Kidney tubule cell (primary cell): Measurements from ENCODE around the gene HOXB3.

Experiments used
- DNase-seq: peaks from one replicate; pipeline ENCODE4 v3.0.0-alpha.2; 2018; ENCODE audit warnings: low spot score

HOXB3 gene

GRCh38 chr17:48589831-48590606, at the start of gene HOXB3:
Gene HOXB3, minus strand, starts transcription at chr17:48590241. Its CDS starts 37,767 bp downstream, at chr17:48552474.
- no peak for DNase-seq

- no peak for DNase-seq
These were observed 49.1 kb upstream of the HOXB3 start for GRCh38 chr17:48639136-48639535.

DNA sequence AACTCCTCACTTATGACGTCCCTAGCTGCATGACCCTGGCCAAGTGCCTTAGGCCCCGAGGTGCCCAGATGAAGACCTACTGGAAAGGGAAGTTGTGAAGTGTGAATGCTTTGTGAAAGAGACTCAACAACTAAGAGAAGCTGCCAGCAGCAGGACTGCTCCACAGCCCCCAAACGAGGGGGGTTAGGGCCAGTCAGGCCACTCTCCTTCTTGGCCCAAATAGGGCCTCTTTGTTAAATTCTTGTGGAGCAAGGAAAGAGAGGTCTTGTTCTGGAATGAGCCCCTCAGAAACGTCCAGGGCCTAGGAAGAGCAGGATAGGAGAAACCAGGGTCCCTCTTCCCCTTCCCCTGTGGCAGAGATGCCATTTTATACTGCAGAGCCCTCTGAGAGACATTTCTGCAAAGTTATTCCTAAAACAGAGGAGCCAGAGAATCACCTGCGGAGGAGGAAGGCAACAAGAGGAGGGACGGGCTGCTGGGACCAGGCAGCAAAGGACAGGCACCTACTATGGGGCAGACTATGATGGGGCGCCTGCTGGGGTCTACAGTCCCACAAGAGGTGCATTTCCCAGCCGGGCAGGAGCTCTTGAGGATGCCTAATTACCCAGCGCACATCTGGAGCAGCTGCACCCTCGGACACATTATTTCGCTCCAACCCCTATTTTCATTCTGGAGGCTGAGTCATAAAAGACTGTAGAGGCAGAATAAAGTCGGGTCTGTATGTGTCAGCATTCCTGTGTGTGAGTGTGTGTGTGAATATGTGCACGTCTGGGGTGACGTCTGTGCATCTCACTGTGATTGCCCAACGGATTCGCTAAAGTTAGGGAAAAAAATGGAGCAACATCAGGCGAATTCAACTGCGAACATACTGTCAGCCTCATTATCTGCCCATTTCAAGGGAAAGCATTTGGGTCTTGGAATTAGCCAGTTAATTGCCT, 47.6 kb upstream of the HOXB3 start:
- peak; percentile 59 for DNase-seq

DNA sequence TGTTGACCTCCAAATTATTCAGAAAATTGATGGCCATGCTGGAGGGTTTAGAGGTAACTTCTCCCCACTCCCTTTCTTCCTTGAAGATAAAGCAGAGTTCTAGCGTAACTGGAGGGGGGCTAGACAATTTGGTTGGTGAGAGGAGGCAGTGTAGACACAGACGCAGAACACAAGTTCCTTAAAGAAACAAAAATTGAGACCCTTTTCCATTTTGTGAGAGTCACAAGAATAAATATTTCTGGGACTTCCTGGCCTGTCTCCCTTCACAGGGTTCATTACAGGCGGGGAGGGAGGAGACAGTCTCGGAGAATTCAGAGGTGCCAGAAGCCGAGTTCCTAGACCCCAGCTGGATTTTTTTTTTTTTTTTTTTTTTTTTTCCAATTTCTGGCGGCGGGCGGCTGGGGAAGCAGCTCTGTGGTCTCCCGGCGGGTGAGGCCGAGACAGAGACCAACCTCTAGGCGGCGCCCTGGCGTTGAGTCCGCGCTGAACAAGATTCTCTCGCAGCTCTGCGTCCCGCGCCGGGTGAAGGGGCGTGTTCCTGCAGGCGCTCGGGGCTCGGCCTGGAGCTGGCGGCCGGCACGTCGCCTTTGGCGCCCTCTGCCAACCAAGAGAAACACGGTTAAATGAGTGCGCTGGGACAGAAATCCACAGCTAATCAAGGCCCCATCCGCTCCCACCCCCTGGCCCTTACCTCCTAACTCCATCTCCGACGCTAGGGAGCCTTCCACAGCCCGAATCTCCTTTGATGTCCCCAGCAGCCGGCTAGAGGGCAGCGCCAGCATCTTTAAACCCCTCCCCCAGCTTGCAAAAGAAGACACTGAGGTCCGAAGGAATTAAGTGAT, 46.4 kb upstream of the HOXB3 start:
- DNase-seq: peak; percentile 89

DNA sequence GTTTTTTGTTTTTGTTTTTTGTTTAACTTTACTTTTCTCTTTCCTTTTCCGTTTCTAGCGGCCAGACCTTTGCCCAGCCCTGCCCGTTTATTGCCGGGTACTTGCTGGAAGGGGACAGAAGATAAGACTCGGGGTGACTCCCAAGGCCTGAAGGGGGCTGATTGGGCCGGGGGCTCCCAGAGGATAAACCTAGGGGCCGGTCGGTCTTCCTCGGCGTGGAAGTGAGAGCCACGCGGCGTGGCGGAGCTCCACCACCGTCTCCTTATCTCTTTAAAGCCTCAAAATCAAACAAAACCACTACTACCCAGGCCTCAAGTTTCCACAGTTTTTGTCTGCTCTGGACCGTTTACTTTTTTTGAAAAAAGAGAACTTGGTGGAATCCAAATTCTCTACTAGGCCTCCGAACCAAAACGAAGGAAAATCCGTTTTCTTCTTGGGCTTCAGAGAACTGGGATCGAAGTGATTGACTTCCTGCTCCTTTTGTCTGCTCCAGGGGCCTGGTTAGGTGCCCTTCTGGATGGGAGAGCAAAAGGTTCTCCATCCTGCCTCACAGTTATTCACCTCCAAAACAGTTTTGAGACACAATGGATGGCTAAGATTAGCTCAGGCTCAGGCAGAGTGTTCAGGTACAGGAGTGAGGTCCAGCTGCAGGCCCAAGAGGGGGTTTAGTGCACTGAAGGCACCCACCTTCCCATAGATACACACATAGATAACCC, 44.6 kb upstream of the HOXB3 start:
- DNase-seq: no peak

- no peak for DNase-seq
These were observed 43.2 kb upstream of the HOXB3 start for GRCh38 chr17:48633266-48633677.

GRCh38 chr17:48632579-48633265, 42.7 kb upstream of the HOXB3 start:
- no peak for DNase-seq

- no peak for DNase-seq
These were observed 41.9 kb upstream of the HOXB3 start for GRCh38 chr17:48631693-48632578.

DNA sequence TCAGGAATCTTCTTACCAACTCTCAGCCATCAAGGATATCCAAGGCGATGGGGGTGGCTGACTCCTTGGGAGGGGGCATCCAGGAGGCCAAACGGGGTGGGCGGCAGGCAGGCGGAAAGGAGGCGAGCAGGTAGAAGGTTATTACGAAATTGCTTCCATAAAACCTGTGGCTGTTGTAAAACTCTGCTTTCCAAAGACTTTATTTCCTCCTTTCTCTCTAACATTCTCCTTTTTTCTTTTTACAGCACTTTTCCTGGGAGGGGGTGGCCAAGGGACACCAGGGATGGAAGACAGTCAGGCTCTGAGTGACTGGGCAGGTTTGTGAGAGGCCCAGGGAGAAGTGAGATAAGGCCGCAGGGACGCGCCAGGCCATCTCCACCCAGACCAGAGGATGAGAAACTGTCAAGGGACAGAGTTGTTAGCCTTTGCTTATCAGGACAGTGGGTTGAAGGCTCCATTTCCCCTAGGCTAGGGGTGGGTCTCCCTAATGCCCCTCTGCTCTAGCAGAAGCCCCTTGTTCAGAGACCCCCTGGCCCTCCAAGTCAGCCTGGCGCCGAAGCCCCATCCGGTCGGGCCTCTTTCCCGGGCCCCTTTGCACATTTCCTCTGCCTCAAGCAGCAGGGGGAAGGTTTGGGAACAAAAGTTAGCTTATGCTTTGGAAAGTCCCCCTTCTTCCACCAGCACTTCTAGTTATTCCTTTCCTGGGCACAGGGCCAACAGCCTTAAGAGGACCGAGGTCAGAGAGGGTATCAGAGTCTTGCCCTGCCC, 41.1 kb upstream of the HOXB3 start:
- DNase-seq: no peak

- no peak for DNase-seq
These were observed 40.2 kb upstream of the HOXB3 start for GRCh38 chr17:48630009-48630924.

- no peak for DNase-seq
These were observed 39.3 kb upstream of the HOXB3 start for GRCh38 chr17:48629411-48629759.

GRCh38 chr17:48628649-48629410, 38.8 kb upstream of the HOXB3 start:
- DNase-seq: no peak

GRCh38 chr17:48627623-48628521, 37.8 kb upstream of the HOXB3 start:
- DNase-seq: no peak

- DNase-seq: no peak
These were observed 37.1 kb upstream of the HOXB3 start for GRCh38 chr17:48627118-48627597.

- peak; percentile 95 for DNase-seq
These were observed 36.4 kb upstream of the HOXB3 start, which contains the start of gene HOXB9 for GRCh38 chr17:48626245-48627117. Gene HOXB9, minus strand, starts transcription at chr17:48626358. Its CDS starts 89 bp downstream, at chr17:48626269.
